ENCODE measurements around the gene CUL9. TPM values are rescaled to one million over a fixed set of nuclear protein-coding genes. Genes with fewer than 3 reads are reported as not detected.

CUL9 gene
- total RNA-seq, 4 donors from 2014 or later, result 21.5 to 46.6 (median 33.6) TPM

DNA sequence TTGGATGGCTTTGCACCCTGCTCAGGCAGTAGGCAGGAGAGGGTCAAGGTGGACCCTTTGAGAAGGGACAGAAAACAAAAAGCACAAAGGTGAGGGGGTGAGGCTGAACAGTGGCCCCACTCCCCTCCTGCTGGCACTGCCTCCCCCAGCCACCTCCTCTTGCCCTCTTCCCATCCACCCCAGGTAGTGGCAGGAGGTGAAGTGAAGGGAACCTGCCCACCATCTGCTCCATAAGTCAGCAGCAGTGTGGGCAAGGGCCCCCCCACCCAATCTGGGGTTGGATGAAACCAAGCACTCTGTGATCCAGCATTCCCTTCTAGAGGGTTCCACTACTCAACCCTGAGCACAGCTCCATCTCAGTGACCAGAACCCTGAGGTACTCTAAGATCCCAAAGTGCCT lies 89.9 kb downstream of the CUL9 start:
- Histone ChIP-seq H3K27me3 (peaks cover 0 to 27% (median 5%) of the 10 kb centered on the region in 4 donors), H3K4me1 (peaks cover 40 to 67% (median 54%) of the 10 kb centered on the region in 4 donors), H3K4me3 (no peak overlapping the region), H3K27ac (replicated peaks in 1 of 4) (no peak overlapping the region), H3K9me3 (no peaks in the 10 kb centered on the region), H3K36me3 (no peaks in the 10 kb centered on the region)
- intact Hi-C loops (cut with DNase I), result no loop called here
- DNase-seq (ENCODE audit: extremely low spot score), result no peak
- no peak for TF ChIP-seq POLR2AphosphoS5 (IDR thresholded peaks at IDR 0.05)
- no peak for TF ChIP-seq EP300 (IDR thresholded peaks at IDR 0.05)
- TF ChIP-seq POLR2A (IDR thresholded peaks at IDR 0.05; ENCODE audit: low read depth), result no peak
- TF ChIP-seq, protein P1, sequence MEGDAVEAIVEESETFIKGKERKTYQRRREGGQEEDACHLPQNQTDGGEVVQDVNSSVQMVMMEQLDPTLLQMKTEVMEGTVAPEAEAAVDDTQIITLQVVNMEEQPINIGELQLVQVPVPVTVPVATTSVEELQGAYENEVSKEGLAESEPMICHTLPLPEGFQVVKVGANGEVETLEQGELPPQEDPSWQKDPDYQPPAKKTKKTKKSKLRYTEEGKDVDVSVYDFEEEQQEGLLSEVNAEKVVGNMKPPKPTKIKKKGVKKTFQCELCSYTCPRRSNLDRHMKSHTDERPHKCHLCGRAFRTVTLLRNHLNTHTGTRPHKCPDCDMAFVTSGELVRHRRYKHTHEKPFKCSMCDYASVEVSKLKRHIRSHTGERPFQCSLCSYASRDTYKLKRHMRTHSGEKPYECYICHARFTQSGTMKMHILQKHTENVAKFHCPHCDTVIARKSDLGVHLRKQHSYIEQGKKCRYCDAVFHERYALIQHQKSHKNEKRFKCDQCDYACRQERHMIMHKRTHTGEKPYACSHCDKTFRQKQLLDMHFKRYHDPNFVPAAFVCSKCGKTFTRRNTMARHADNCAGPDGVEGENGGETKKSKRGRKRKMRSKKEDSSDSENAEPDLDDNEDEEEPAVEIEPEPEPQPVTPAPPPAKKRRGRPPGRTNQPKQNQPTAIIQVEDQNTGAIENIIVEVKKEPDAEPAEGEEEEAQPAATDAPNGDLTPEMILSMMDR (IDR thresholded peaks at IDR 0.05), result no peak

DNA sequence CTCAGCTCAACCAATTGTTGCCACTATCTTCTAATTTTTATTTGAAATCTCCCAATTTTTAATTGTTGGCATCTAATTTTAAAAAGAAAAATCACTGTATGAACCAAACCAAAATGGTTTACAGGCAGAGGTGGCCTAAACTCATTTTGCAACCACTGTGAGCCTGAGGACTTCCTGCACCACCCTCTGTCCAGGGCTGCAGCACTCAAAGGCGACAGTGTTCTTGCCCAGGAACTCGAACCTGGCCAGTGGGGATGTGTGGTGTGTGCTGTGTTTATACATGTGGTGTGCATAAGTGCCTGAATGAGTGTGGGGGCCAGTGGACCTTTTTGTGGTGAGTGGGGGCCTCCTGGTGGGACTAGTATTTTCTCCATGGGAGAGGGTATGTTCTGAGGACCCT lies 91.7 kb downstream of the CUL9 start:
- H3K9me3 ChIP-seq, result no peaks in the 10 kb centered on the region
- H3K27me3 ChIP-seq, result peaks cover 0 to 27% (median 5%) of the 10 kb centered on the region in 4 donors
- DNase-seq (ENCODE audit: extremely low spot score), result no peak
- H3K4me1 ChIP-seq, result peaks cover 24 to 63% (median 53%) of the 10 kb centered on the region in 4 donors
- no peak overlapping the region for H3K27ac ChIP-seq (replicated peaks in 1 of 4)
- no peak for TF ChIP-seq EP300 (IDR thresholded peaks at IDR 0.05)
- TF ChIP-seq POLR2AphosphoS5 (IDR thresholded peaks at IDR 0.05), result no peak
- TF ChIP-seq, protein P1 (IDR thresholded peaks at IDR 0.05), result no peak
- no peak for TF ChIP-seq POLR2A (IDR thresholded peaks at IDR 0.05; ENCODE audit: low read depth)
- H3K36me3 ChIP-seq, result no peaks in the 10 kb centered on the region
- H3K4me3 ChIP-seq, result no peak overlapping the region
- intact Hi-C loops (cut with DNase I), result no loop called here
- 86% methylated on average over 2 of the region's 2 CpGs for WGBS

Other genes with a start within 250 kb of the CUL9 start
- 1 to 10 TPM in 3 of 4 donors, not detected in 1; 2.3 to 4.5 (median 3.6) TPM for gene GNMT, start 221.4 kb upstream of the CUL9 start, total RNA-seq
- 10 to 100 TPM; 13.4 to 31.3 (median 21.8) TPM for gene PEX6, start 203.0 kb upstream of the CUL9 start, total RNA-seq
- 10 to 100 TPM; 35.3 to 48.2 (median 42.4) TPM for gene PPP2R5D, start 197.6 kb upstream of the CUL9 start, total RNA-seq
- gene MEA1, start 168.2 kb upstream of the CUL9 start, total RNA-seq, result 10 to 100 TPM; 51.5 to 71.2 (median 62.8) TPM
- gene KLHDC3, start 167.9 kb upstream of the CUL9 start, total RNA-seq, result 100 to 1,000 TPM in 2 of 4 donors, 10 to 100 TPM in 2; 88.0 to 175 (median 98.1) TPM
- 10 to 100 TPM; 43.2 to 65.2 (median 51.4) TPM for gene RRP36, start 160.6 kb upstream of the CUL9 start, total RNA-seq
- 10 to 100 TPM in 3 of 4 donors, 1 to 10 TPM in 1; 8.4 to 19.6 (median 14.4) TPM for gene CUL7, start 128.3 kb upstream of the CUL9 start, total RNA-seq
- 10 to 100 TPM; 25.2 to 43.6 (median 28.1) TPM for gene MRPL2, start 122.8 kb upstream of the CUL9 start, total RNA-seq
- 10 to 100 TPM; 22.9 to 37.4 (median 27.4) TPM for gene KLC4, start 122.6 kb upstream of the CUL9 start, total RNA-seq
- 10 to 100 TPM in 1 of 4 donors, 1 to 10 TPM in 3; 6.8 to 10.8 (median 8.0) TPM for gene PTK7, start 105.9 kb upstream of the CUL9 start, total RNA-seq
- gene SRF, start 10.9 kb upstream of the CUL9 start, total RNA-seq, result 100 to 1,000 TPM; 111 to 183 (median 153) TPM
- gene DNPH1, start 47.3 kb downstream of the CUL9 start, total RNA-seq, result 10 to 100 TPM; 60.5 to 70.2 (median 65.3) TPM
- gene TTBK1, start 61.3 kb downstream of the CUL9 start, total RNA-seq, result under 1 TPM; under 0.01 to 0.29 (median 0.03) TPM
- not detected for gene SLC22A7, start 116.1 kb downstream of the CUL9 start, total RNA-seq
- gene CRIP3, start 126.6 kb downstream of the CUL9 start, total RNA-seq, result not detected
- 10 to 100 TPM; 11.1 to 17.3 (median 14.6) TPM for gene ZNF318, start 187.5 kb downstream of the CUL9 start, total RNA-seq
- 10 to 100 TPM in 3 of 4 donors, 1 to 10 TPM in 1; 7.6 to 19.4 (median 12.5) TPM for gene ABCC10, start 245.3 kb downstream of the CUL9 start, total RNA-seq